NOMO-1 treated with DMSO at 0.1 percent for 48 hours (cell line): Measurements from ENCODE around the gene SERPINA1.
A peak's percentile ranks its signal among the peaks of the same experiment; 100 is the strongest.
"Not testable (repeated sequence)": the region's sequence is repeated elsewhere in the genome, so short reads cannot be mapped to it uniquely, and the experiment has no call there.

ENCODE experiments used
- DNase-seq: peaks from one replicate; lab custom pipeline; 2025; ENCODE audit not compliant: unreplicated experiment; lab: John Stamatoyannopoulos, UW

Gene SERPINA1

GRCh38 chr14:94349276-94349675 is 39.1 kb downstream of the SERPINA1 start:
- DNase-seq: no peak

GRCh38 chr14:94348836-94349235 is 39.6 kb downstream of the SERPINA1 start:
- DNase-seq: no peak

GRCh38 chr14:94346841-94347240 is 41.6 kb downstream of the SERPINA1 start:
- no peak for DNase-seq

- DNase-seq: not testable (repeated sequence)
These were observed 42.2 kb downstream of the SERPINA1 start for GRCh38 chr14:94346065-94346786.

- no peak for DNase-seq
These were observed 42.9 kb downstream of the SERPINA1 start for GRCh38 chr14:94345344-94346064.

- DNase-seq: no peak
These were observed 44.0 kb downstream of the SERPINA1 start for GRCh38 chr14:94344389-94344788.

- no peak for DNase-seq
These were observed 45.0 kb downstream of the SERPINA1 start for GRCh38 chr14:94343238-94344005.

GRCh38 chr14:94342334-94342934 is 46.0 kb downstream of the SERPINA1 start:
- DNase-seq: no peak

GRCh38 chr14:94341656-94342333 is 46.6 kb downstream of the SERPINA1 start:
- DNase-seq: peak; percentile 13

- DNase-seq: no peak
These were observed 47.9 kb downstream of the SERPINA1 start for GRCh38 chr14:94340533-94340932.

- no peak for DNase-seq
These were observed 50.4 kb downstream of the SERPINA1 start for GRCh38 chr14:94338023-94338422.

GRCh38 chr14:94337274-94337673 is 51.1 kb downstream of the SERPINA1 start:
- no peak for DNase-seq

GRCh38 chr14:94334872-94335271 is 53.5 kb downstream of the SERPINA1 start:
- DNase-seq: no peak

GRCh38 chr14:94332587-94332986 is 55.8 kb downstream of the SERPINA1 start:
- no peak for DNase-seq

GRCh38 chr14:94332063-94332583 is 56.3 kb downstream of the SERPINA1 start:
- DNase-seq: no peak

GRCh38 chr14:94331462-94331861 is 56.9 kb downstream of the SERPINA1 start:
- DNase-seq: no peak

GRCh38 chr14:94330857-94331256 is 57.5 kb downstream of the SERPINA1 start:
- no peak for DNase-seq

GRCh38 chr14:94330432-94330831 is 58.0 kb downstream of the SERPINA1 start:
- no peak for DNase-seq

GRCh38 chr14:94329857-94330256 is 58.5 kb downstream of the SERPINA1 start:
- DNase-seq: no peak

GRCh38 chr14:94328196-94328595 is 60.2 kb downstream of the SERPINA1 start:
- DNase-seq: no peak
